ENCODE data around the gene NES. TPM values are rescaled to one million over a fixed set of nuclear protein-coding genes. Genes with fewer than 3 reads are reported as not detected.

Gene NES
- total RNA-seq, 1 experiment from 2014 or later = 8.4 TPM

- Histone ChIP-seq H4K20me1 (ENCODE audit: insufficient read depth) (no peaks in the 10 kb centered on the region), H3K9me2 (ENCODE audit: insufficient read depth) (no peaks in the 10 kb centered on the region), H2AFZ (ENCODE audit: low read depth, low read length, poor library complexity, severe bottlenecking) (no peak overlapping the region), H3K4me3 (replicated peaks in 1 of 2; ENCODE audit: low read depth in 1 of 2, low read length in 2 of 2) (peak overlapping the region; percentile 7 to 37; a peak in 3 of 4 replicates), H3K9me3 (ENCODE audit: control insufficient read depth in 1 of 2, insufficient read depth in 1 of 2, low read depth in 1 of 2, low read length in 2 of 2) (no peaks in the 10 kb centered on the region), H3K4me1 (ENCODE audit: control insufficient read depth in 1 of 2, insufficient read depth in 2 of 2, low read length in 2 of 2) (peaks cover 55 to 66% of the 10 kb centered on the region in 2 experiments), H3K79me2 (ENCODE audit: insufficient read depth, low read length) (no peaks in the 10 kb centered on the region), H3K27me3 (ENCODE audit: insufficient read depth, low read length) (no peaks in the 10 kb centered on the region), H3K4me2 (ENCODE audit: low read length) (peak overlapping the region; percentile 84), H3K27ac (ENCODE audit: low read depth, low read length) (peak overlapping the region; percentile 72), H3K9ac (ENCODE audit: low read length) (peak overlapping the region; percentile 55), H3K36me3 (ENCODE audit: control insufficient read depth in 1 of 2, insufficient read depth in 2 of 2, low read length in 2 of 2) (no peaks in the 10 kb centered on the region)
- TF ChIP-seq CEBPB (IDR thresholded peaks at IDR 0.05; ENCODE audit: low read depth) = no peak
- TF ChIP-seq TCF7L2 (IDR thresholded peaks at IDR 0.05; ENCODE audit: borderline replicate concordance, extremely low read depth, insufficient read depth, insufficient read length) = peak; percentile 91
- TF ChIP-seq POLR2AphosphoS5 (IDR thresholded peaks at IDR 0.05; ENCODE audit: low read depth, low read length) = peak; percentile 50
- ChIA-PET RAD21 (ENCODE audit: low non-redundant PET in 1 of 2, low total read pairs in 2 of 2, uncharacterized antibody in 2 of 2, unreplicated experiment in 2 of 2) (interaction anchor here in 1 of 2 experiments (0.7 kb wide), 1 partner anchor 13 kb away, joined by 4 read pairs; the partner anchor contains the start of gene CRABP2), POLR2A (interaction anchor here (4.1 kb wide), 1 partner anchor 11 kb away, joined by 36 read pairs; the partner anchor contains the start of gene CRABP2), CTCF (interaction anchor here (0.6 to 10.0 kb wide), 4 partner anchors 11 to 197 kb away, joined by 3 to 508 read pairs (median 178); partner anchors contain the start of genes CRABP2, ISG20L2 and METTL25B)
- intact Hi-C loops (cut with micrococcal nuclease) = no loop called here
- BruUV-seq (replicated peaks) = no TSS peak
- DNase-seq (ENCODE audit: low read depth, low spot score) (no peak), ATAC-seq (peak; percentile 55)
These were observed 16.0 kb upstream of the NES start for GRCh38 chr1:156692925-156693847.

- Histone ChIP-seq H2AFZ (ENCODE audit: low read depth, low read length, poor library complexity, severe bottlenecking) (no peak overlapping the region), H3K36me3 (ENCODE audit: control insufficient read depth in 1 of 2, insufficient read depth in 2 of 2, low read length in 2 of 2) (no peaks in the 10 kb centered on the region), H3K9me3 (ENCODE audit: control insufficient read depth in 1 of 2, insufficient read depth in 1 of 2, low read depth in 1 of 2, low read length in 2 of 2) (no peaks in the 10 kb centered on the region), H4K20me1 (ENCODE audit: insufficient read depth) (no peaks in the 10 kb centered on the region), H3K27ac (ENCODE audit: low read depth, low read length) (peak overlapping the region; percentile 72), H3K9me2 (ENCODE audit: insufficient read depth) (no peaks in the 10 kb centered on the region), H3K27me3 (ENCODE audit: insufficient read depth, low read length) (no peaks in the 10 kb centered on the region), H3K9ac (ENCODE audit: low read length) (peak overlapping the region; percentile 55), H3K4me2 (ENCODE audit: low read length) (peak overlapping the region; percentile 84), H3K4me3 (replicated peaks in 1 of 2; ENCODE audit: low read depth in 1 of 2, low read length in 2 of 2) (peak overlapping the region; percentile 11 to 37; a peak in 3 of 4 replicates), H3K79me2 (ENCODE audit: insufficient read depth, low read length) (no peaks in the 10 kb centered on the region), H3K4me1 (ENCODE audit: control insufficient read depth in 1 of 2, insufficient read depth in 2 of 2, low read length in 2 of 2) (peaks cover 55 to 67% of the 10 kb centered on the region in 2 experiments)
- ATAC-seq = peak; percentile 12
- intact Hi-C loops (cut with micrococcal nuclease) = no loop called here
- DNase-seq (ENCODE audit: low read depth, low spot score) = no peak
- BruUV-seq (replicated peaks) = no TSS peak
- ChIA-PET CTCF (interaction anchor here (5.0 to 10.0 kb wide), 4 partner anchors 15 to 198 kb away, joined by 47 to 508 read pairs (median 207); partner anchors contain the start of genes CRABP2, INSRR, ISG20L2 and METTL25B), POLR2A (interaction anchor here (1.0 to 5.0 kb wide), 4 partner anchors 12 to 35 kb away, joined by 3 to 87 read pairs (median 52); partner anchors contain the start of genes CRABP2, ISG20L2 and METTL25B), RAD21 (ENCODE audit: low non-redundant PET in 1 of 2, low total read pairs in 2 of 2, uncharacterized antibody in 2 of 2, unreplicated experiment in 2 of 2) (interaction anchor here (0.7 to 3.9 kb wide), 3 partner anchors 13 to 14 kb away, joined by 4 to 45 read pairs (median 9); partner anchors contain the start of gene CRABP2 (in 2 of the 2))
- no peak for TF ChIP-seq EZH2 (IDR thresholded peaks at IDR 0.05)
- TF ChIP-seq RAD21 (IDR thresholded peaks at IDR 0.05; ENCODE audit: low read depth) = no peak
These were observed 15.3 kb upstream of the NES start for GRCh38 chr1:156692441-156692924.
